SH-SY5Y (cell line): Measurements from ENCODE around the gene TM2D3.

Experiments
- GATA2 ChIP-seq: IDR thresholded peaks from 2 replicates; pipeline ENCODE4 v1.6.1; 2011; ENCODE audit warnings: mild to moderate bottlenecking, low read depth, low read length
- GATA3 ChIP-seq: IDR thresholded peaks from 2 replicates; pipeline ENCODE4 v1.6.1; 2011; ENCODE audit warnings: low read depth, mild to moderate bottlenecking, low read length, moderate library complexity

GRCh38 chr15:101635944-101636727 lies 16.0 kb downstream of the TM2D3 start:
- TF ChIP-seq GATA2: no peak
- no peak for TF ChIP-seq GATA3
